ENCODE results near the gene YJU2.
A peak's percentile ranks its signal among the peaks of the same experiment; 100 is the strongest.
"Not testable (repeated sequence)": the region's sequence is repeated elsewhere in the genome, so short reads cannot be mapped to it uniquely, and the experiment has no call there.

YJU2 gene

GRCh38 chr19:4227771-4228170 lies 19.1 kb upstream of the YJU2 start:
- no peak for DNase-seq (ENCODE audit: low read depth in 2 of 2, low spot score in 1 of 2)

- DNase-seq (ENCODE audit: low read depth in 2 of 2, low spot score in 1 of 2) = no peak
These were observed 18.1 kb upstream of the YJU2 start for GRCh38 chr19:4228765-4229178.

GRCh38 chr19:4229179-4229931 lies 17.5 kb upstream of the YJU2 start, which contains the start of gene EBI3:
EBI3 (plus strand) TSS chr19:4229523; CDS start chr19:4229551, 28 bp downstream.
- no peak for DNase-seq (ENCODE audit: low read depth in 2 of 2, low spot score in 1 of 2)

GRCh38 chr19:4230237-4230636 lies 16.6 kb upstream of the YJU2 start:
- not testable (repeated sequence) for DNase-seq (ENCODE audit: low read depth in 2 of 2, low spot score in 1 of 2)

GRCh38 chr19:4231521-4231920 lies 15.4 kb upstream of the YJU2 start:
- DNase-seq (ENCODE audit: low read depth in 2 of 2, low spot score in 1 of 2) = not testable (repeated sequence)

- DNase-seq (ENCODE audit: low read depth in 2 of 2, low spot score in 1 of 2) = not testable (repeated sequence)
These were observed 14.7 kb upstream of the YJU2 start for GRCh38 chr19:4232139-4232538.

- no peak for DNase-seq (ENCODE audit: low read depth in 2 of 2, low spot score in 1 of 2)
These were observed 14.1 kb upstream of the YJU2 start for GRCh38 chr19:4232614-4233281.

- peak; percentile 26 to 47 for DNase-seq (ENCODE audit: low read depth in 2 of 2, low spot score in 1 of 2)
These were observed 13.5 kb upstream of the YJU2 start for GRCh38 chr19:4233282-4233853.

- no peak for DNase-seq (ENCODE audit: low read depth in 2 of 2, low spot score in 1 of 2)
These were observed 12.6 kb upstream of the YJU2 start for GRCh38 chr19:4234142-4234861.

- no peak for DNase-seq (ENCODE audit: low read depth in 2 of 2, low spot score in 1 of 2)
These were observed 12.0 kb upstream of the YJU2 start for GRCh38 chr19:4234862-4235201.

GRCh38 chr19:4237510-4237909 lies 9.4 kb upstream of the YJU2 start:
- DNase-seq (ENCODE audit: low read depth in 2 of 2, low spot score in 1 of 2) = not testable (repeated sequence)

GRCh38 chr19:4238831-4239230 lies 8.0 kb upstream of the YJU2 start:
- no peak for DNase-seq (ENCODE audit: low read depth in 2 of 2, low spot score in 1 of 2)

- DNase-seq (ENCODE audit: low read depth in 2 of 2, low spot score in 1 of 2) = no peak
These were observed 5.0 kb upstream of the YJU2 start for GRCh38 chr19:4241824-4242430.

- not testable (repeated sequence) for DNase-seq (ENCODE audit: low read depth in 2 of 2, low spot score in 1 of 2)
These were observed 942 bp upstream of the YJU2 start for GRCh38 chr19:4245938-4246337.

- no peak for DNase-seq (ENCODE audit: low read depth in 2 of 2, low spot score in 1 of 2)
These were observed 9.7 kb downstream of the YJU2 start for GRCh38 chr19:4256563-4256962.

GRCh38 chr19:4257025-4257424 lies 10.1 kb downstream of the YJU2 start:
- DNase-seq (ENCODE audit: low read depth in 2 of 2, low spot score in 1 of 2) = no peak

- no peak for DNase-seq (ENCODE audit: low read depth in 2 of 2, low spot score in 1 of 2)
These were observed 11.3 kb downstream of the YJU2 start for GRCh38 chr19:4258181-4258580.

- DNase-seq (ENCODE audit: low read depth in 2 of 2, low spot score in 1 of 2) = no peak
These were observed 13.8 kb downstream of the YJU2 start for GRCh38 chr19:4260613-4261191.

- DNase-seq (ENCODE audit: low read depth in 2 of 2, low spot score in 1 of 2) = no peak
These were observed 17.9 kb downstream of the YJU2 start for GRCh38 chr19:4264812-4265211.

GRCh38 chr19:4266253-4267000 lies 19.5 kb downstream of the YJU2 start:
- no peak for DNase-seq (ENCODE audit: low read depth in 2 of 2, low spot score in 1 of 2)

Data from stimulated activated CD8-positive, alpha-beta memory T cell treated with anti-CD3 and anti-CD28 coated beads, Interleukin-4, amount 100 ng/mL, for 1 hour (primary cell).